Measurements from ENCODE around the gene PAX6. TPM values are rescaled to one million over a fixed set of nuclear protein-coding genes. Genes with fewer than 3 reads are reported as not detected.
A peak's percentile ranks its signal among the peaks of the same experiment; 100 is the strongest.

The PAX6 gene
- total and polyA plus RNA-seq, 9 of the 15 experiments (the other 6 are each of a cell fraction or from before 2014, with no cell fraction given): 1.5 to 10.9 (median 5.3) TPM

- TF ChIP-seq E2F8 (IDR thresholded peaks at IDR 0.05; ENCODE audit: low read depth, partially characterized antibody) (peak; percentile 60), SRSF1 (IDR thresholded peaks at IDR 0.05; ENCODE audit: low read depth, low read length) (no peak), ZNF12 (CRISPR knock-in tag; IDR thresholded peaks at IDR 0.05) (no peak), NR2C2 (CRISPR knock-in tag; IDR thresholded peaks at IDR 0.05) (no peak), NR2C2 (tag; IDR thresholded peaks at IDR 0.05) (no peak; the same call in 1 of the 2 replicates), MXD1 (CRISPR knock-in tag; IDR thresholded peaks at IDR 0.05; ENCODE audit: borderline replicate concordance, poor library complexity, severe bottlenecking) (no peak), PRPF4 (IDR thresholded peaks at IDR 0.05; ENCODE audit: insufficient read depth, low read depth, low read length, poor library complexity, severe bottlenecking) (no peak), FOXK1 (CRISPR knock-in tag; IDR thresholded peaks at IDR 0.05; ENCODE audit: borderline replicate concordance) (no peak), ZBTB40 (IDR thresholded peaks at IDR 0.05) (no peak), ZBTB40 (CRISPR knock-in tag; IDR thresholded peaks at IDR 0.05) (no peak), BHLHE40 (IDR thresholded peaks at IDR 0.05; ENCODE audit: low read length) (peak; percentile 30; the same call in 1 of the 2 replicates), MTF1 (CRISPR knock-in tag; IDR thresholded peaks at IDR 0.05; ENCODE audit: borderline replicate concordance) (no peak), ASH1L (IDR thresholded peaks at IDR 0.05; ENCODE audit: borderline replicate concordance, low read depth, partially characterized antibody) (no peak), NCOA1 (IDR thresholded peaks at IDR 0.05; ENCODE audit: low read depth) (no peak), SMARCA4 (IDR thresholded peaks at IDR 0.05) (no peak), ZNF143 (CRISPR knock-in tag; IDR thresholded peaks at IDR 0.05) (no peak)
Observed at GRCh38 chr11:31815711-31816467, 4.8 kb upstream of the PAX6 start (continued).

Measured in K562 (cell line).